Mesenchymal stem cell (in vitro differentiated cells and primary cell): ENCODE results near the gene C10orf90. TPM values are rescaled to one million over a fixed set of nuclear protein-coding genes. Genes with fewer than 3 reads are reported as not detected.
A peak's percentile ranks its signal among the peaks of the same experiment; 100 is the strongest.

Source experiments
- DNase-seq: peaks from one replicate; pipeline ENCODE4 v3.0.0-alpha.2; 2013
- H2AFZ ChIP-seq: one replicate; pipeline ENCODE4 v1.6.1; 2013; ENCODE audit warnings: low read depth, mild to moderate bottlenecking, control low read depth, inconsistent platforms, low read length, moderate library complexity
- H2AK5ac ChIP-seq: 2 replicates; pipeline ENCODE4 v1.6.1; 2013; ENCODE audit warnings: low read length, moderate library complexity, mild to moderate bottlenecking, inconsistent platforms; ENCODE audit not compliant: severe bottlenecking
- H2BK120ac ChIP-seq: one replicate; pipeline ENCODE4 v1.6.1; 2013; ENCODE audit warnings: low read depth, mild to moderate bottlenecking, inconsistent platforms, low read length, moderate library complexity
- H2BK12ac ChIP-seq, 2 experiments: one replicate each; pipeline ENCODE4 v1.6.1; 2013; ENCODE audit warnings: inconsistent platforms in 2 of 2, low read length in 2 of 2, mild to moderate bottlenecking in 2 of 2, moderate library complexity in 2 of 2, control low read depth in 1 of 2
- H2BK15ac ChIP-seq: one replicate; pipeline ENCODE4 v1.6.1; 2013; ENCODE audit warnings: mild to moderate bottlenecking, low read depth, inconsistent platforms; ENCODE audit not compliant: poor library complexity, severe bottlenecking
- H2BK5ac ChIP-seq: 2 replicates; pipeline ENCODE4 v1.6.1; 2013; ENCODE audit warnings: low read depth, mild to moderate bottlenecking, low read length, control low read depth, inconsistent platforms; ENCODE audit not compliant: poor library complexity, severe bottlenecking
- H3K14ac ChIP-seq, 2 experiments: one replicate each; pipeline ENCODE4 v1.6.1; 2013; ENCODE audit warnings: inconsistent platforms in 2 of 2, low read length in 2 of 2, control low read depth in 1 of 2, mild to moderate bottlenecking in 1 of 2, moderate library complexity in 1 of 2
- H3K18ac ChIP-seq, 2 experiments: one replicate each; pipeline ENCODE4 v1.6.1; 2013; ENCODE audit warnings: inconsistent platforms in 2 of 2, low read length in 2 of 2, control low read depth in 1 of 2, low read depth in 1 of 2, mild to moderate bottlenecking in 1 of 2
- H3K23ac ChIP-seq, 2 experiments: one replicate each; pipeline ENCODE4 v1.6.1; 2013; ENCODE audit warnings: inconsistent platforms in 2 of 2, low read length in 2 of 2, mild to moderate bottlenecking in 2 of 2, moderate library complexity in 2 of 2, control low read depth in 1 of 2
- H3K27ac ChIP-seq: 2 replicates; pipeline ENCODE4 v1.5.1; 2013; ENCODE audit warnings: mild to moderate bottlenecking, moderate library complexity, low read length, control low read depth, inconsistent platforms; ENCODE audit not compliant: poor library complexity, severe bottlenecking
- H3K27me3 ChIP-seq, 2 experiments: 2 replicates each; pipeline versions ENCODE4 v1.6.1 to v1.7.0; 2013; ENCODE audit warnings: low read length in 2 of 2, mild to moderate bottlenecking in 2 of 2, moderate library complexity in 2 of 2, control low read depth in 1 of 2, inconsistent platforms in 1 of 2; ENCODE audit not compliant: control insufficient read depth in 1 of 2, insufficient read depth in 1 of 2
- H3K36me3 ChIP-seq, 2 experiments: 2 replicates each; pipeline versions ENCODE4 v1.6.1 to v1.7.0; 2013; ENCODE audit warnings: low read length in 2 of 2, control low read depth in 1 of 2, inconsistent platforms in 1 of 2, low read depth in 1 of 2, mild to moderate bottlenecking in 1 of 2; ENCODE audit not compliant: insufficient read depth in 2 of 2, control insufficient read depth in 1 of 2
- H3K4ac ChIP-seq, 2 experiments: one replicate each; pipeline ENCODE4 v1.6.1; 2013; ENCODE audit warnings: inconsistent platforms in 2 of 2, low read length in 2 of 2, mild to moderate bottlenecking in 2 of 2, moderate library complexity in 2 of 2, control low read depth in 1 of 2, low read depth in 1 of 2
- H3K4me1 ChIP-seq: 2 replicates; pipeline ENCODE4 v1.6.1; 2013; ENCODE audit warnings: low read depth, low read length, control low read depth; ENCODE audit not compliant: control insufficient read depth, insufficient read depth
- H3K4me2 ChIP-seq: 2 replicates; pipeline ENCODE4 v1.6.1; 2013; ENCODE audit warnings: low read length, mild to moderate bottlenecking, inconsistent platforms; ENCODE audit not compliant: poor library complexity, severe bottlenecking
- H3K4me3 ChIP-seq, 2 experiments: 2 replicates each; pipeline versions ENCODE4 v1.5.1 to v1.7.0; 2013; ENCODE audit warnings: low read length in 2 of 2, mild to moderate bottlenecking in 2 of 2, control low read depth in 1 of 2, low read depth in 1 of 2; ENCODE audit not compliant: insufficient read depth in 1 of 2
- H3K79me1 ChIP-seq: replicated peaks from 2 replicates; pipeline ENCODE4 v1.6.1; 2013; ENCODE audit warnings: mild to moderate bottlenecking, control low read depth, low read length, inconsistent platforms; ENCODE audit not compliant: poor library complexity, severe bottlenecking
- H3K9ac ChIP-seq: 2 replicates; pipeline ENCODE4 v1.7.0; 2013; ENCODE audit warnings: mild to moderate bottlenecking, low read length, moderate library complexity
- H3K9me3 ChIP-seq: 2 replicates; pipeline ENCODE4 v1.7.0; 2013; ENCODE audit warnings: mild to moderate bottlenecking, low read length; ENCODE audit not compliant: control insufficient read depth
- H4K8ac ChIP-seq: one replicate; pipeline ENCODE4 v1.6.1; 2013; ENCODE audit warnings: inconsistent platforms, mild to moderate bottlenecking, low read length, moderate library complexity
- H4K91ac ChIP-seq: one replicate; pipeline ENCODE4 v1.6.1; 2013; ENCODE audit warnings: mild to moderate bottlenecking, low read length, inconsistent platforms
- WGBS: methylation state at CpG from one replicate; pipeline ENCODE4 v1.1.7; 2013; ENCODE audit warnings: mixed read lengths; 5-methylcytosine and 5-hydroxymethylcytosine counted together
- polyA plus RNA-seq, 2 experiments: library from polyadenylated mRNA; stranded (reverse); fragments of 200-250 nt; gene quantifications; one replicate each; pipeline ENCODE4 v1.2.3, GENCODE V29; 2013

C10orf90 gene
- polyA plus RNA-seq (2013, experiment 1 of 2), result 1.2 TPM
- polyA plus RNA-seq (2013, experiment 2 of 2), result 1.2 TPM

GRCh38 chr10:126670056-126670894 lies at the start of gene C10orf90:
TSS of gene C10orf90 (minus strand) at chr10:126670693. CDS start at chr10:126670480, 213 bp downstream.
- Histone ChIP-seq H3K9me3 (no peaks in the 10 kb centered on the region), H3K27ac (no peak within 1 kb of the TSS), H3K9ac (no peak within 1 kb of the TSS), H3K4ac (no peak within 1 kb of the TSS), H3K27me3 (peaks cover 0 to 6% of the 10 kb centered on the region in 2 experiments), H3K23ac (no peak within 1 kb of the TSS), H2AFZ (no peak within 1 kb of the TSS), H3K14ac (no peak within 1 kb of the TSS), H2BK15ac (no peak within 1 kb of the TSS), H2BK12ac (peak within 1 kb of the TSS in 1 of 2 experiments; percentile 11), H3K4me1 (no peaks in the 10 kb centered on the region), H4K91ac (no peak within 1 kb of the TSS), H2BK120ac (no peak within 1 kb of the TSS), H3K4me2 (no peak within 1 kb of the TSS), H2AK5ac (no peak within 1 kb of the TSS), H3K18ac (no peak within 1 kb of the TSS), H2BK5ac (no peak within 1 kb of the TSS), H3K36me3 (no peaks in the 10 kb centered on the region), H4K8ac (no peak within 1 kb of the TSS), H3K79me1 (no peaks in the 10 kb centered on the region), H3K4me3 (no peak within 1 kb of the TSS)
- no peak for DNase-seq
- WGBS, result 85% methylated on average over 11 of the region's 12 CpGs

GRCh38 chr10:126716366-126716765 lies 45.9 kb upstream of the C10orf90 start:
- no peak overlapping the region for H2BK5ac ChIP-seq
- no peaks in the 10 kb centered on the region for H3K4me1 ChIP-seq
- no peak overlapping the region for H2AFZ ChIP-seq

DNA sequence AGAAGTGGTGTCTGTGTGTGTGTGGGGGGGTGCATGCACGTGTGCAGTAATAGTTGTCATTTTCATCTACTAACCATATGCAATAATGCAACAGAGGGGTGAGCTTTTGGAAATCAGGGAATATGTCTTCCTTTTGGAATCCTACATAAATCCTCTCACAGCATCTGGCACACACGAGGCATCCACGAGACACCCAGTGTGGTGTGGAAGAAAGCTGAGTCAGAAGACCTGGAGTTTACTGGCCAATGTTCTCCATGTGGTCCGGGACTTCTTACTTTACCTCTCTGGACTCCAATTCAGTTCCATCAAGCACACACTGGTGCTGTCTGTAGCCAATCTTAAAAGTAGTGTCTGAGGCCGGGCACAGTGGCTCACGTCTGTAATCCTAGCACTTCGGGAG lies 43.1 kb upstream of the C10orf90 start:
- H3K18ac ChIP-seq, result no peak overlapping the region
- no peak overlapping the region for H4K8ac ChIP-seq
- H2BK120ac ChIP-seq, result no peak overlapping the region
- peaks cover 3 to 31% of the 10 kb centered on the region in 2 experiments for H3K27me3 ChIP-seq
- H2BK12ac ChIP-seq, result no peak overlapping the region
- H3K9me3 ChIP-seq, result peaks cover 18% of the 10 kb centered on the region
- DNase-seq, result no peak
- H2AK5ac ChIP-seq, result no peak overlapping the region
- H3K36me3 ChIP-seq, result no peaks in the 10 kb centered on the region
- H3K27ac ChIP-seq, result no peak overlapping the region
- no peak overlapping the region for H3K23ac ChIP-seq
- H3K4ac ChIP-seq, result no peak overlapping the region
- no peak overlapping the region for H3K14ac ChIP-seq
- no peak overlapping the region for H4K91ac ChIP-seq
- H3K4me3 ChIP-seq, result no peak overlapping the region
- H3K9ac ChIP-seq, result no peak overlapping the region
- H2BK5ac ChIP-seq, result no peak overlapping the region
- no peaks in the 10 kb centered on the region for H3K4me1 ChIP-seq
- no peaks in the 10 kb centered on the region for H3K79me1 ChIP-seq
- H3K4me2 ChIP-seq, result no peak overlapping the region
- H2BK15ac ChIP-seq, result no peak overlapping the region
- H2AFZ ChIP-seq, result no peak overlapping the region
- 74% methylated on average over 4 of the region's 7 CpGs for WGBS

More at GRCh38 chr10:126716366-126716765, 45.9 kb upstream of the C10orf90 start:
- Histone ChIP-seq H3K9ac (no peak overlapping the region), H3K27me3 (peaks cover 3 to 57% of the 10 kb centered on the region in 2 experiments), H4K8ac (no peak overlapping the region), H3K9me3 (peaks cover 11% of the 10 kb centered on the region), H2BK120ac (no peak overlapping the region), H2AK5ac (no peak overlapping the region), H3K4me2 (no peak overlapping the region), H3K23ac (peak overlapping the region in 1 of 2 experiments; percentile 40), H4K91ac (no peak overlapping the region), H2BK15ac (no peak overlapping the region), H3K27ac (no peak overlapping the region), H2BK12ac (no peak overlapping the region), H3K4ac (no peak overlapping the region), H3K14ac (peak overlapping the region in 1 of 2 experiments; percentile 53), H3K18ac (no peak overlapping the region), H3K79me1 (no peaks in the 10 kb centered on the region), H3K36me3 (no peaks in the 10 kb centered on the region), H3K4me3 (no peak overlapping the region)
- DNase-seq, result no peak
- no CpG with 5 or more reads among the region's 1 CpG for WGBS

DNA sequence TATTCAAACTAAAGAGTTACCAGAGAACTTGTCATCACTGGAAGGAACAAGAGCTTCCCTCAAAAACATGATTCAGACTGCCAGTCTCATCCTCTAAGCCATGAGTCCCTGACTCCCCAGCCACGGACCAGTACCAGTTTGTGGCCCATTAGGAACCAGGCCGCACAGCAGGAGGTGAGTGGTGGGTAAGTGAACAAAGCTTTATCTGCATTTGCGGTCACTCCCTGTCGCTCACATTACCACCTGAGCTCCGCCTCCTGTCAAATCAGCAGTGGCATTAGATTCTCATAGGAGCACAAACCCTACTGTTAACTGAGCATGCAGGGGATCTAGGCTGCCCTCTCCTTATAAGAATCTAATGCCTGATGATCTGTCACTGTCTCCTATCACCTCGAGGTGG lies 42.2 kb upstream of the C10orf90 start:
- H3K4me1 ChIP-seq, result no peaks in the 10 kb centered on the region
- H2BK15ac ChIP-seq, result no peak overlapping the region
- peaks cover 3 to 22% of the 10 kb centered on the region in 2 experiments for H3K27me3 ChIP-seq
- no peaks in the 10 kb centered on the region for H3K36me3 ChIP-seq
- no peaks in the 10 kb centered on the region for H3K79me1 ChIP-seq
- H4K91ac ChIP-seq, result no peak overlapping the region
- no peak overlapping the region for H3K14ac ChIP-seq
- no peak overlapping the region for H2AK5ac ChIP-seq
- no peak overlapping the region for H2BK5ac ChIP-seq
- no peak overlapping the region for H4K8ac ChIP-seq
- H3K27ac ChIP-seq, result no peak overlapping the region
- H3K9ac ChIP-seq, result no peak overlapping the region
- H3K23ac ChIP-seq, result no peak overlapping the region
- no peak overlapping the region for H3K4me2 ChIP-seq
- no peak overlapping the region for H2BK12ac ChIP-seq
- H2AFZ ChIP-seq, result no peak overlapping the region
- no peak overlapping the region for H3K4me3 ChIP-seq
- H3K18ac ChIP-seq, result no peak overlapping the region
- WGBS, result 79% methylated on average over 5 of the region's 6 CpGs
- H2BK120ac ChIP-seq, result no peak overlapping the region
- H3K9me3 ChIP-seq, result peaks cover 18% of the 10 kb centered on the region
- no peak for DNase-seq
- H3K4ac ChIP-seq, result no peak overlapping the region
